CD4-positive, alpha-beta T cell treated with Interleukin-4 for 1 hour (primary cell): ENCODE data around the gene CNTNAP2.

Experiments
- DNase-seq, 2 donors: peaks; one replicate each; pipeline ENCODE4 v3.0.0-alpha.2; 2020 to 2022

CNTNAP2 gene

GRCh38 chr7:146319629-146320028 lies 203.0 kb downstream of the CNTNAP2 start:
- DNase-seq, result no peak

- DNase-seq, result no peak
Measured at GRCh38 chr7:146321301-146321700, 204.7 kb downstream of the CNTNAP2 start.

- DNase-seq, result no peak
Measured at GRCh38 chr7:146331369-146331768, 214.8 kb downstream of the CNTNAP2 start.

- no peak for DNase-seq
Measured at GRCh38 chr7:146345251-146345650, 228.7 kb downstream of the CNTNAP2 start.

- DNase-seq, result no peak
Measured at GRCh38 chr7:146346096-146346495, 229.5 kb downstream of the CNTNAP2 start.

GRCh38 chr7:146355216-146355615 lies 238.6 kb downstream of the CNTNAP2 start:
- no peak for DNase-seq

GRCh38 chr7:146359176-146359575 lies 242.6 kb downstream of the CNTNAP2 start:
- no peak for DNase-seq

- DNase-seq, result no peak
Measured at GRCh38 chr7:146366938-146367337, 250.3 kb downstream of the CNTNAP2 start.

GRCh38 chr7:146370171-146370570 lies 253.6 kb downstream of the CNTNAP2 start:
- DNase-seq, result no peak

- no peak for DNase-seq
Measured at GRCh38 chr7:146375170-146375569, 258.6 kb downstream of the CNTNAP2 start.

- DNase-seq, result no peak
Measured at GRCh38 chr7:146378196-146378595, 261.6 kb downstream of the CNTNAP2 start.

GRCh38 chr7:146387140-146387539 lies 270.5 kb downstream of the CNTNAP2 start:
- DNase-seq, result no peak

GRCh38 chr7:146388928-146389327 lies 272.3 kb downstream of the CNTNAP2 start:
- no peak for DNase-seq

- DNase-seq, result no peak
Measured at GRCh38 chr7:146393346-146393745, 276.7 kb downstream of the CNTNAP2 start.

- no peak for DNase-seq
Measured at GRCh38 chr7:146397141-146397540, 280.5 kb downstream of the CNTNAP2 start.

GRCh38 chr7:146401939-146402338 lies 285.3 kb downstream of the CNTNAP2 start:
- no peak for DNase-seq

GRCh38 chr7:146405737-146406136 lies 289.1 kb downstream of the CNTNAP2 start:
- DNase-seq, result no peak

- no peak for DNase-seq
Measured at GRCh38 chr7:146411975-146412374, 295.4 kb downstream of the CNTNAP2 start.

GRCh38 chr7:146412781-146413180 lies 296.2 kb downstream of the CNTNAP2 start:
- DNase-seq, result no peak

- DNase-seq, result no peak
Measured at GRCh38 chr7:146414373-146414772, 297.8 kb downstream of the CNTNAP2 start.

- DNase-seq, result no peak
Measured at GRCh38 chr7:146414937-146415336, 298.3 kb downstream of the CNTNAP2 start.

- no peak for DNase-seq
Measured at GRCh38 chr7:146417176-146417575, 300.6 kb downstream of the CNTNAP2 start.

- DNase-seq, result no peak
Measured at GRCh38 chr7:146423446-146423845, 306.8 kb downstream of the CNTNAP2 start.

GRCh38 chr7:146424084-146424483 lies 307.5 kb downstream of the CNTNAP2 start:
- no peak for DNase-seq

GRCh38 chr7:146433501-146433900 lies 316.9 kb downstream of the CNTNAP2 start:
- no peak for DNase-seq

- no peak for DNase-seq
Measured at GRCh38 chr7:146443102-146443501, 326.5 kb downstream of the CNTNAP2 start.
